PC-3 (cell line): Measurements from ENCODE around the gene PLEKHM2.

Experiments
- EZH2 ChIP-seq: fragments of 300-600 bp; sonication (generic); IDR thresholded peaks from one replicate; pipeline ENCODE4 v1.6.1; 2017; ENCODE audit warnings: antibody characterized with exemption, mild to moderate bottlenecking, low read length; ENCODE audit not compliant: unreplicated experiment
- EZH2phosphoT487 ChIP-seq: fragments of 300-600 bp; sonication (generic); IDR thresholded peaks from 2 replicates; pipeline ENCODE4 v1.6.1; 2018; ENCODE audit warnings: mild to moderate bottlenecking, antibody characterized with exemption, low read length, borderline replicate concordance
- TF ChIP-seq, protein P1 (sequence below): fragments of 300-600 bp; sonication (generic); conservative IDR thresholded peaks from 2 replicates; pipeline ENCODE4 v1.5.1; 2017; ENCODE audit warnings: antibody characterized with exemption, low read depth, mild to moderate bottlenecking, low read length

DNA sequence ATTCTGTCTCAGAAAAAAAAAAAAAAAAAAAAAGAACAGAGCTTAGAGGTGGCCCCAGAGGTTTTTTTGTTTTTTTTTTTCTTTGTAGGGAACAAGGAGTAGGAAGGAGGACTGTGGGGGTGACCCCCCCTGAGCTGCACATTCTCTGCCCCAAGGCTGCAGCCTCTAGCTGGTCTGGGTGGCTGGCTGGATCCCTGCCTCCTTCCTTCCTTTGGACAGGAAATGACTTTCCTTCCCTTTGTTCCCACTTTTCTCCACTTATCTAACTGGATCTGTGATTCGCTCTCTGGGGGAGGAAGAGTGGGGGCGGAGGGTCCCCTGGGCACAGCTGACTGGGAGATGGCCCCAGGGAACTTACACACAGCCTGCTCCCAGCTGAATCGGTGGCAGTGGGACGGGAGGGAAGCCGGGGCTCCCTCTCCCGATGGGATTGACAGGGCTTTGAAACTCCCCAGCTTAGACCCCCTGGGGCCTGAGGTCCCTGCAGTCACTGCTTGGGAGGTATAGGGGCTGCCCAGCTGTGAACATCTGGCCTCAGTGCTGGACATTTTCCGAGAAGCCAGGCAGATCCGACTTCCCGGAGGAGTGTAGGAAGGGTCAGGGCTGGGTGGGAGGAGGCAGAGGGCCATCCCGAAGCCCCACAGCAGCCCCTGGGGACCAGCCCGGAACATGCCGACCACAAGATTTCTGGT, 76.5 kb downstream of the PLEKHM2 start:
- TF ChIP-seq, protein P1, sequence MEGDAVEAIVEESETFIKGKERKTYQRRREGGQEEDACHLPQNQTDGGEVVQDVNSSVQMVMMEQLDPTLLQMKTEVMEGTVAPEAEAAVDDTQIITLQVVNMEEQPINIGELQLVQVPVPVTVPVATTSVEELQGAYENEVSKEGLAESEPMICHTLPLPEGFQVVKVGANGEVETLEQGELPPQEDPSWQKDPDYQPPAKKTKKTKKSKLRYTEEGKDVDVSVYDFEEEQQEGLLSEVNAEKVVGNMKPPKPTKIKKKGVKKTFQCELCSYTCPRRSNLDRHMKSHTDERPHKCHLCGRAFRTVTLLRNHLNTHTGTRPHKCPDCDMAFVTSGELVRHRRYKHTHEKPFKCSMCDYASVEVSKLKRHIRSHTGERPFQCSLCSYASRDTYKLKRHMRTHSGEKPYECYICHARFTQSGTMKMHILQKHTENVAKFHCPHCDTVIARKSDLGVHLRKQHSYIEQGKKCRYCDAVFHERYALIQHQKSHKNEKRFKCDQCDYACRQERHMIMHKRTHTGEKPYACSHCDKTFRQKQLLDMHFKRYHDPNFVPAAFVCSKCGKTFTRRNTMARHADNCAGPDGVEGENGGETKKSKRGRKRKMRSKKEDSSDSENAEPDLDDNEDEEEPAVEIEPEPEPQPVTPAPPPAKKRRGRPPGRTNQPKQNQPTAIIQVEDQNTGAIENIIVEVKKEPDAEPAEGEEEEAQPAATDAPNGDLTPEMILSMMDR = no peak
- TF ChIP-seq EZH2 = no peak
- no peak for TF ChIP-seq EZH2phosphoT487
